HG02970 (cell line): ENCODE measurements around the gene ZNF189.
A peak's percentile ranks its signal among the peaks of the same experiment; 100 is the strongest.

Source experiments
- ATAC-seq: cut with Tn5 transposase; IDR thresholded peaks from one replicate; pipeline ENCODE4 v1.9.1; 2021; ENCODE audit warnings: mild to moderate bottlenecking, moderate library complexity, moderate number of reproducible peaks; ENCODE audit not compliant: unreplicated experiment, low FRiP score

The ZNF189 gene

GRCh38 chr9:101448680-101449070 lies 50.0 kb downstream of the ZNF189 start:
- ATAC-seq, result no peak

GRCh38 chr9:101449071-101449721 lies 50.5 kb downstream of the ZNF189 start:
- peak; percentile 82 for ATAC-seq

- no peak for ATAC-seq
Measured at GRCh38 chr9:101450931-101451330, 52.3 kb downstream of the ZNF189 start.

- no peak for ATAC-seq
Measured at GRCh38 chr9:101451498-101451897, 52.8 kb downstream of the ZNF189 start.

- ATAC-seq, result no peak
Measured at GRCh38 chr9:101453776-101454570, 55.3 kb downstream of the ZNF189 start.

GRCh38 chr9:101455656-101456240 lies 57.1 kb downstream of the ZNF189 start:
- ATAC-seq, result no peak

- no peak for ATAC-seq
Measured at GRCh38 chr9:101457003-101457402, 58.4 kb downstream of the ZNF189 start.

GRCh38 chr9:101458963-101459631 lies 60.4 kb downstream of the ZNF189 start:
- ATAC-seq, result peak; percentile 72
